ENCODE data around the gene TBC1D8B. TPM values are rescaled to one million over a fixed set of nuclear protein-coding genes. Genes with fewer than 3 reads are reported as not detected.

TBC1D8B gene
- polyA plus RNA-seq, 6 donors from 2014 or later = 0.13 to 0.63 (median 0.30) TPM; not detected in 1

DNA sequence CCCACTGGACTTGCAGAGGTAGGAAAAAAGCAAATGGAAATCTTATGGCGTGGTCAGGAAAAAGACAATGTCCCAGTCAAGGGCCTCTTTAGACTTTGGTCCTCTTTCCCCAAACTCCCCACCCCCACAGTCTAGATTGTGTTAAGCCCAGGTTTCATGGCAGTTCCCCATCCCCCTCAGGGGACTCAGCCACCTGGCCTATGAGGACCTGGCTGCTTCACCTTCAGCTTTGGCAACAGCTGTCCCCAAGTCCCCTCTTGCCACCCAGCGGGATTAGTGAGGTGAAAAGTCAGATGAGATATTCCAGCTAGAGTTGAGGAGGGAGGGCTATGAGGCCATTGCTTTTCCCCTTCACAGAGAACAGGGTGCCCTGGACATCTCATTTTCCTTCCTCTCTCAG, 100.2 kb downstream of the TBC1D8B start:
- no peak overlapping the region for H3K4me3 Mint-ChIP-seq
- no peaks in the 10 kb centered on the region for H3K27me3 Mint-ChIP-seq
- H3K27ac Mint-ChIP-seq = peak overlapping the region in 2 of 6 donors; percentile 10 to 90
- no peaks in the 10 kb centered on the region for H3K36me3 Mint-ChIP-seq
- no peaks in the 10 kb centered on the region for H3K4me1 Mint-ChIP-seq
- peaks cover 0 to 2% (median 0%) of the 10 kb centered on the region in 7 donors for H3K9me3 Mint-ChIP-seq
- DNase-seq = no peak
- no peak for ATAC-seq (ENCODE audit: low read depth in 2 of 2)

DNA sequence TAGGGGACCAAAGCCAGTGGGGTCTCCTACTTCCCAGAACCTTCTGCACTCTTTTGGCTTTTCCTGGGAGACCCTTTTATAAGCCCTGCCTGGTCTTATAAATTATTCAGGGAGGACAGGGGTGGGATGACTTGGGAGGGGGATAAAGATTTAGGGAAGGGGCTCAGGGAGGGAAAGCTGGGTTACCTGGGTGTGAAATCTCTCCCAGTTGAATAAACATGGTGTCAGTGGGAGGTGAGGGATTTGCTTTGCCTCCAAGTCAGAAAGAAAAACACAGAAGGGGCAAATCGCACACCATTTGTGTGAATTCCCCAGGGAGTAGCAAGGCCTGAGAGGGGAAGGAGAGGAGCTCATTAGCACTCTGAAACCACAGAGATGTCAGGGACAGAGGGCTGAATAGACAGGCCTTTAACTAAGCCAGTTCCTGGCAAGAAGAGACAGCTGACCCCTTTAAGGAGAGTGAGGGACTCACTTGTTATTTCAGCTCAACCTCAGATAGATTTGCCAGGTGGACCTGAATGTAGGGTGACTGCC, 100.9 kb downstream of the TBC1D8B start, which contains the start of gene RIPPLY1:
TSS of gene RIPPLY1 (minus strand) at position 51 of the 534 bp plus-strand sequence. CDS start 54 bp downstream, outside the sequence.
- DNase-seq (no peak), ATAC-seq (ENCODE audit: low read depth in 2 of 2) (no peak)
- no peaks in the 10 kb centered on the region for H3K4me1 Mint-ChIP-seq
- peak within 1 kb of the TSS in 1 of 8 donors; percentile 17 for H3K4me3 Mint-ChIP-seq
- no peaks in the 10 kb centered on the region for H3K27me3 Mint-ChIP-seq
- H3K9me3 Mint-ChIP-seq = peaks cover 0 to 2% (median 0%) of the 10 kb centered on the region in 7 donors
- H3K36me3 Mint-ChIP-seq = no peaks in the 10 kb centered on the region
- peak within 1 kb of the TSS in 2 of 6 donors; percentile 10 to 90 for H3K27ac Mint-ChIP-seq

DNA sequence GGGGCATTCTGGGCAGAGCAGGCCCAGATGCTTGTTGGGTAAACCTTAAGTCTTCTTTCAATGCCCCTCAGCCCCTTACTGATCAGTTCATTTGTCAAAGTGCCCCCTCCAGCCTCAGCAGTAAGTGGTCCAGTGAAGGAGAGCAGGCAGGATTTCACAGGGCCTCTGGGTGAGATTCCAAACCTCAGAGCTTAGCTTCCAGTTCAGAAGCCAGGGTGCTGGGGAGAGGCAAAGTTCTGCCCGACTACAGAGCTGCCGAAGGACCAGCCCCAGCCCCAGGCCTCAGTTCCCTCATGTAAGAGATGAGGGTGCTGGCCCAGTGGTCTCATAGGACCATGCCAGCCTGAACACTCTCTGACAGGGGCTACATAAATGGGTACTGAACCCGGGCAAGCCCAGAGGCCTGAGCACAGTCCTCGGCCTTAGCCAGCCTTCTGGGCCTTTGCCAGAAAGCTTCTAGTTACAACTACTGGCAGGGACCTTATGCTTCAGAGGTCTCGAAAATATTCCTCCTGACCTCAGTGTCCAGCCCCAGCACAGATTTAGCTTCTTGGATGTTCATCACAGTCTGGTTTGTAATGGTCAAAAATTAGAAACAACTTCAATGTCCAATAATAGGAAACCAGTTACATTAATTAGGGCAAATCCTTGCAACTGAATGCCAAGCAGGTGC, 101.5 kb downstream of the TBC1D8B start:
- ATAC-seq (ENCODE audit: low read depth in 2 of 2) (no peak), DNase-seq (no peak)
- Mint-ChIP-seq H3K36me3 (no peaks in the 10 kb centered on the region), H3K4me3 (no peak overlapping the region), H3K27me3 (peaks cover 0 to 4% (median 4%) of the 10 kb centered on the region in 3 donors), H3K27ac (no peak overlapping the region), H3K4me1 (no peaks in the 10 kb centered on the region), H3K9me3 (peaks cover 0 to 2% (median 0%) of the 10 kb centered on the region in 7 donors)

DNA sequence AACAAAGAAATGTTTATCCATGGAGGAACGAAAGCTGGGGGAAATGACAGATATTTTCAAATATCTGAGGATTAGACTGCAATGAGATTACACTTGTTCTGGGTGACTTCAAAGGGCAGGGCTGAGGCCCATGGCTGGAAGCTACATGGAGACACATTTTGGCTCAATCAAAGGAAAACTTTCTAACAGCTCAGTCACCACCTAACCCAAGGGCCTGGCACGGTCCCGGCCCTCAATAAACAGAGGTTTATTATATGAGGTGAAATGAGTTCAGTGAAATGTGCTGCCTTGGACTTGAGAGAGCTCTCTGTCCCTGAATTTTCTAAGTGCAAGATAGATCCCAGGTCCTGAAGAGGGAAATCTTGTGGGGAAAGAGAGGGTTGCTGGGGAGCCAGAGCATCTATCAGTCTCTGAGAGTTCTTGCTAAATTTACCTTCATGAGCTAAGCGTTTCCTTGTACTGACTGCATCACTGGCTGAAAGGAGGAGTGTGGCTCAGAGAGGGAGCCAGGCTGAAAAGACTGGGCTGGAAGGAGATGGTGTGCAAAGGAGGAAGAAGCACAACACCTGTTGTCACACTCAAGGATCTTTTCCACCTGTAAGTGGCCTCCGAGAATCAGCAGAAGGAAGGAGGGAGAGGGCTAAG, 102.7 kb downstream of the TBC1D8B start:
- H3K36me3 Mint-ChIP-seq = no peaks in the 10 kb centered on the region
- peaks cover 0 to 2% (median 0%) of the 10 kb centered on the region in 7 donors for H3K9me3 Mint-ChIP-seq
- H3K27me3 Mint-ChIP-seq = peaks cover 0 to 5% (median 4%) of the 10 kb centered on the region in 3 donors
- ATAC-seq (ENCODE audit: low read depth in 2 of 2) = no peak
- no peak overlapping the region for H3K4me3 Mint-ChIP-seq
- peak overlapping the region in 1 of 6 donors; percentile 26 for H3K27ac Mint-ChIP-seq
- no peaks in the 10 kb centered on the region for H3K4me1 Mint-ChIP-seq
- DNase-seq = no peak

DNA sequence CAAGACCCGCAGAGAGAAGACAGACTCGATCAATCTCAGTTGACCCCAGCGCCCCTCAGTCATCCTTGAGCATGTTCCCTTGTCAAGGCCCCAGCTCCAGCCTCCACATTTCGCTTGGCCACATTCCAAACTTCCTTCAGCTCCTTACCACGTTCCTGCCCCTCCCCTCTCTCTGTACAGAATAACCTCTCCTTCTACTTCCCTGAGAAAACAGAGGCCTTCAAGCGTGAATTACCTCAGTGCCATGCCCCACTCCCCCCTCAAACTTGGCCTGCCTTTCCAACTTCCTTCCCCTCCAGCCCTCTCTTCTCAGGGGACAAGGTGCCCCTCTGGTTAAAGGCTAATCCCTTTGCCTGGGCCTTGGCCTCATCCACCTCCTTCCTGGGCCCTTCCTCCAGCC, 103.9 kb downstream of the TBC1D8B start:
- Mint-ChIP-seq H3K4me3 (no peak overlapping the region), H3K9me3 (peaks cover 0 to 2% (median 0%) of the 10 kb centered on the region in 7 donors), H3K4me1 (no peaks in the 10 kb centered on the region), H3K36me3 (no peaks in the 10 kb centered on the region), H3K27ac (no peak overlapping the region), H3K27me3 (peaks cover 0 to 5% (median 4%) of the 10 kb centered on the region in 3 donors)
- DNase-seq (no peak), ATAC-seq (ENCODE audit: low read depth in 2 of 2) (no peak)

DNA sequence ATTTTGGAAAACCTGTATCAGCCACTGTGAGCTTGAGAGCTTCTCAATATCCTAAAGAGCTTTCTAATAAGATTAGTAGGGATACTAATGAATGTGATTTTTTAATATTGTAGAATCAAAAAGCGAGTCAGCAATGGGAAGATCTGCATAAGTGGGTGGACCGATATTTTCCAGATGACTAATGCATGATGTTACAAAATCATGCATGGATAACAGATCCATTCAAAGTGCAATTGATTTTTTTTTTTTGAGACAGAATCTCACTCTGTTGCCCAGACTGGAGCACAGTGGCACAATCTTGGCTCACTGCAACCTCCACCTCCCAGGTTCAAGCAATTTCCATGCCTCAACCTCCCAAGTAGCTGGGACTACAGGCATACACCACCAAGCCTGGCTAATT, 110.4 kb downstream of the TBC1D8B start:
- H3K4me1 Mint-ChIP-seq = no peaks in the 10 kb centered on the region
- H3K36me3 Mint-ChIP-seq = no peaks in the 10 kb centered on the region
- H3K27me3 Mint-ChIP-seq = peaks cover 12 to 30% (median 30%) of the 10 kb centered on the region in 3 donors
- no peak overlapping the region for H3K27ac Mint-ChIP-seq
- DNase-seq = no peak
- no peak overlapping the region for H3K4me3 Mint-ChIP-seq
- no peak for ATAC-seq (ENCODE audit: low read depth in 2 of 2)
- peaks cover 0 to 3% (median 0%) of the 10 kb centered on the region in 7 donors for H3K9me3 Mint-ChIP-seq

DNA sequence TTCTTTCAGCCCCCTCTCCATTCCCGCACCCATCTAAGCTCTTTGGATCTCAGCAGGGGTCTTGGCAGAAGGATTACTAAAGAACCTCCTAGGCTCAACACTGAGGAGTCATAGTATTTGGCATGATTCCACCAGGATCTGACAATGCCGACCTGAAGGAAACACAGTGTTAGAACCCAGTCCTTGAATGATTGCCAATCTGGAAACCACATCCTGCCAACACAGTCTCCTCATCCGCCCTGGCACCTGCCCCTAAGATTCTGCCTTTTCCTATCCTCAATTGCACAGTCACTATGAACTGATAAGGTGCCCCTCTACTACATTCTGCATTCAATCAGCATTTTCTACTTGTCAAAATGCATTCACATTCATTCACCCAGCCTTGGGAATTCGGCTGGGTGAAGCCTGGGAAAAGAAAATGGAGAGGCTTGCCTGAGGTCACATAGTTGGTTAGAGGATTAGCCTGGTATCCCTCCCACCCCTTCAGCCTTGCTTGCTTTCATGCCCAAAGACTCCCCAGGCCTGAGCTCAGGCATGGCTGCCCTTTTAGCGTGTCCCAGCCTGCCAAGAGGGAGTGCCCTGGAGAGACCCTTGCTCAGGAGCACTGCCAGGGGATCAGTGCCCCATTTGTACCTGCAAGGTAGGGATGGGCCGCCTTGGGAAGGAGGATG, 115.5 kb downstream of the TBC1D8B start:
- DNase-seq = no peak
- no peaks in the 10 kb centered on the region for H3K36me3 Mint-ChIP-seq
- no peak overlapping the region for H3K4me3 Mint-ChIP-seq
- H3K27me3 Mint-ChIP-seq = peaks cover 7 to 35% (median 29%) of the 10 kb centered on the region in 3 donors
- no peaks in the 10 kb centered on the region for H3K4me1 Mint-ChIP-seq
- no peak for ATAC-seq (ENCODE audit: low read depth in 2 of 2)
- no peak overlapping the region for H3K27ac Mint-ChIP-seq
- H3K9me3 Mint-ChIP-seq = peaks cover 0 to 3% (median 0%) of the 10 kb centered on the region in 7 donors

DNA sequence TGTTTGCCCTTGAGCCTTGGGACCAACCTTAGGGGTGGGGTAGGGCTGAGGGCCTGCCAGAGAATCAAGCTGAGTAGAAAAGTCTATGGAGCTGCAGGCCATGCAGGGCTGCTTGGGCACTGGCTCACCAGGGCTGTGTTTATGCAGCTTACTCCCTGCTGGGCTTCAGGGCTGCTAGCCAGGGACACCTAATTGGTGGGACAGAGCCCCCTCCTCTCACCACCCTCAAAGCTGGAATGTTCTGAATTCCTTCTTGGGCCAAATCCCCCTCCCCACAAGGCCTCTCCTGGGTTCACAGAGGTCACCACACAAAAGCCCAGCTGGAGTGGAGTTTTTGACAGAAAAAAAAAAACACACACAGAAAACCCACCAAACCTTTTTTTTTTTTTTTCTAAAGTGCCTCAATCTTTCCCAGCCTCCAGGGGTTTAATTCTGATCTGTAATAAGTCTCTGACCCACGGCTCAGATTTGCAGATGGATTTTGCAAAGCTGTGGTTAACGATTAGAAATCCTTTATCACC, 117.5 kb downstream of the TBC1D8B start, which contains the start of gene CLDN2:
TSS of gene CLDN2 (plus strand) at position 471 of the 521 bp plus-strand sequence. CDS start 7,827 bp downstream, outside the sequence.
- H3K27ac Mint-ChIP-seq = no peak within 1 kb of the TSS
- peaks cover 7 to 33% (median 29%) of the 10 kb centered on the region in 3 donors for H3K27me3 Mint-ChIP-seq
- ATAC-seq (ENCODE audit: low read depth in 2 of 2) = no peak
- H3K4me1 Mint-ChIP-seq = no peaks in the 10 kb centered on the region
- H3K9me3 Mint-ChIP-seq = peaks cover 0 to 3% (median 0%) of the 10 kb centered on the region in 7 donors
- H3K36me3 Mint-ChIP-seq = no peaks in the 10 kb centered on the region
- no peak within 1 kb of the TSS for H3K4me3 Mint-ChIP-seq
- DNase-seq = no peak

DNA sequence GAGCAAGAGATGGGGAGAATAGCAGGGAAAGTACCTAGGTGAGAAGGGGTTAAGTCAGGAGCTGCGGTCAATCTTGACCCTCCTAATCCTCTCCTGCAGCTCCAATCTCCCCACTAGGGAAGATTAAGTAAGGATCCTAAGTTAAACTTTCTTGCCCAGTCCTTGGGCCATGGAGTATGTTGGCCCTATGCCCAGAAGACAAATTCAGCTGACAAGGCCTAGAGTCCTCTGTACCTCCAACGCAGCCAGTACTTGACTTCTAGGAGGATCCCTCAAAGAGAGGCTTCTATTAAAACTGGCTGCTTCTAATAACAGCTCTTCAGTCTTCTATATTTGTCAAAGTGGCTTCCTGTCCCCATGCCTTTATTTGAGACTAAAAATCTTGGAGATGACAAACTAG, 119.2 kb downstream of the TBC1D8B start:
- Mint-ChIP-seq H3K4me3 (no peak overlapping the region), H3K9me3 (peaks cover 0 to 1% (median 0%) of the 10 kb centered on the region in 7 donors), H3K27me3 (peaks cover 3 to 17% (median 15%) of the 10 kb centered on the region in 3 donors), H3K4me1 (no peaks in the 10 kb centered on the region), H3K27ac (no peak overlapping the region), H3K36me3 (no peaks in the 10 kb centered on the region)
- DNase-seq (no peak), ATAC-seq (ENCODE audit: low read depth in 2 of 2) (no peak)

Other genes with a start within 250 kb of the TBC1D8B start
- 1 to 10 TPM; 2.6 to 6.5 (median 4.2) TPM for gene RADX, start 190.7 kb upstream of the TBC1D8B start, polyA plus RNA-seq (ENCODE audit: low read depth in 6 of 6)
- gene RNF128, start 76.0 kb upstream of the TBC1D8B start, polyA plus RNA-seq (ENCODE audit: low read depth in 6 of 6) = not detected
- not detected for gene RIPPLY1, start 100.7 kb downstream of the TBC1D8B start, polyA plus RNA-seq (ENCODE audit: low read depth in 6 of 6)
- gene CLDN2, start 117.7 kb downstream of the TBC1D8B start, polyA plus RNA-seq (ENCODE audit: low read depth in 6 of 6) = not detected
- gene MORC4, start 197.5 kb downstream of the TBC1D8B start, polyA plus RNA-seq (ENCODE audit: low read depth in 6 of 6) = 1 to 10 TPM in 5 of 6 donors, under 1 TPM in 1; 0.14 to 4.3 (median 3.5) TPM

All from naive B cell (primary cell).